NCI-H187 (cell line): ENCODE results near the gene DAZAP1.

ENCODE experiments used
- DNase-seq, 2 experiments: peaks; one replicate each; lab custom pipeline; 2025; lab: John Stamatoyannopoulos, UW

The DAZAP1 gene

GRCh38 chr19:1459479-1459878 is 52.1 kb downstream of the DAZAP1 start:
- no peak for DNase-seq

DNA sequence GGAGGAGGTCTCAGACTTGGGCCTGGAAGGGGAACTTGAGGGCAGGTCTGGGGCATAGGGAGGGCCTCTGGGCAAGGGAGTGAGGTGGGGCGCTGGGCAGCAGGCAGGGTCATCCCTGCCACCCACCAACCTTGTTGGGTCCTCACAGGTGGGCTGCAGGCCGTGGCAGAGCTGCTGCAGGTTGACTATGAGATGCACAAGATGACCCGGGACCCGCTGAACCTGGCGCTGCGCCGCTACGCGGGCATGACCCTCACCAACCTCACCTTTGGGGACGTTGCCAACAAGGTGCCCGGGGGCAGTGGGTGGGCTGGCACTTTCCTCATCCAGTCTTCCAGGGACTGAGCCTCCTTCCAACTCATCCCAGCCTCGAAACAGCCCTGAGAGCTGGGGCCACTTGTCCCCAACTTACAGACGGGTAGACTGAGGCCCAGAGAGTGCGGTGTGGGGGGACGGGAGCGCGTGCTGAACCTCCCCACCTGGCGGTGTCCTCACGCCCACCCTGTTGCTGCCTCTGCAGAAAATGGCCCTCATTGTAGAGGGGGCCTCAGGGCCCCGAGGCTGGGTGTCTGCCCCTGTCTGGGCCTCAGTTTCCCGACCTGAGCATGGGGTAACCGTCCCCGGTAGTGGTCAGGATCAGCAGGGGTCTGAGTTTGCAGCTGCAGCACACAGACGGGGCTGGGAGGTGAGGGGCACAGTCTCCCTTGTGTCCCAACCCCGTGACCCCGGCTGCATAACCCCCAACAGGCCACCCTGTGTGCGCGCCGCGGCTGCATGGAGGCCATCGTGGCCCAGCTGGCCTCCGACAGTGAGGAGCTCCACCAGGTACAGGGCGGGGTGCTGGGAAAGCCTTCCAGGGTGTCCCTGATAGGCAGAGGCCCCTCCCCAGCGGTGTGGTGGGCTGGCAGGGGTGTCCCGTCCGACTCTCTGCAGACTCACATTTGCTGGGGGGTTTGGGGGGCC is 52.9 kb downstream of the DAZAP1 start:
- no peak for DNase-seq

- DNase-seq, result no peak
These were observed 54.5 kb downstream of the DAZAP1 start for GRCh38 chr19:1461862-1462261.

- no peak for DNase-seq
These were observed 58.0 kb downstream of the DAZAP1 start for GRCh38 chr19:1465191-1466016.

- DNase-seq, result no peak
These were observed 58.7 kb downstream of the DAZAP1 start for GRCh38 chr19:1466018-1466460.

- DNase-seq, result no peak
These were observed 59.3 kb downstream of the DAZAP1 start for GRCh38 chr19:1466461-1467214.

DNA sequence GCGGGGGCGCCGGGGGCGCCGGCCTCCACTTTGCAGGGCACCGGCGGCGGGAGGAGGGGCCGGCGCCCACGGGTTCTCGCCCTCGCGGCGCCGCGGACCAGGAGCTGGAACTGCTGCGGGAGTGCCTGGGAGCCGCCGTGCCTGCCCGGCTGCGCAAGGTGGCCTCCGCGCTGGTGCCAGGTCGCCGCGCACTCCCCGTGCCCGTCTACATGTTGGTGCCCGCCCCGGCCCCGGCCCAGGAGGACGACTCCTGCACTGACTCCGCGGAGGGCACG is 59.8 kb downstream of the DAZAP1 start:
- DNase-seq, result no peak

DNA sequence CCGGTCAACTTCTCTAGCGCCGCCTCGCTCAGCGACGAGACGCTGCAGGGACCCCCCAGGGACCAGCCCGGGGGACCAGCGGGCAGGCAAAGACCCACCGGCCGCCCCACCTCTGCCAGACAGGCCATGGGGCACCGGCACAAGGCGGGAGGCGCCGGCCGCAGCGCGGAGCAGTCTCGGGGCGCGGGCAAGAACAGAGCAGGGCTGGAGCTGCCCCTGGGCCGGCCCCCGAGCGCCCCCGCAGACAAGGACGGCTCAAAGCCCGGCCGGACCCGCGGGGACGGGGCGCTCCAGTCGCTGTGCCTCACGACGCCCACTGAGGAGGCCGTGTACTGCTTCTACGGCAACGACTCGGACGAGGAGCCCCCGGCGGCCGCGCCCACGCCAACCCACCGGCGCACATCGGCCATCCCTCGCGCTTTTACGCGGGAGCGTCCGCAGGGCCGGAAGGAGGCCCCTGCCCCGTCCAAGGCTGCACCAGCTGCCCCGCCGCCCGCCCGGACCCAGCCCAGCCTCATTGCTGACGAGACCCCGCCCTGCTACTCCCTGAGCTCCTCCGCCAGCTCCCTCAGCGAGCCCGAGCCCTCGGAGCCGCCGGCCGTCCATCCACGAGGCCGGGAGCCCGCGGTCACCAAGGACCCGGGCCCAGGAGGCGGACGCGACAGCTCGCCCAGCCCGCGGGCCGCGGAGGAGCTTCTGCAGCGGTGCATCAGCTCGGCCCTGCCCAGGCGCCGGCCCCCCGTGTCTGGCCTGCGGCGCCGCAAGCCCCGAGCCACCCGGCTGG is 60.3 kb downstream of the DAZAP1 start:
- DNase-seq, result no peak

GRCh38 chr19:1468274-1468820 is 61.0 kb downstream of the DAZAP1 start:
- no peak for DNase-seq

DNA sequence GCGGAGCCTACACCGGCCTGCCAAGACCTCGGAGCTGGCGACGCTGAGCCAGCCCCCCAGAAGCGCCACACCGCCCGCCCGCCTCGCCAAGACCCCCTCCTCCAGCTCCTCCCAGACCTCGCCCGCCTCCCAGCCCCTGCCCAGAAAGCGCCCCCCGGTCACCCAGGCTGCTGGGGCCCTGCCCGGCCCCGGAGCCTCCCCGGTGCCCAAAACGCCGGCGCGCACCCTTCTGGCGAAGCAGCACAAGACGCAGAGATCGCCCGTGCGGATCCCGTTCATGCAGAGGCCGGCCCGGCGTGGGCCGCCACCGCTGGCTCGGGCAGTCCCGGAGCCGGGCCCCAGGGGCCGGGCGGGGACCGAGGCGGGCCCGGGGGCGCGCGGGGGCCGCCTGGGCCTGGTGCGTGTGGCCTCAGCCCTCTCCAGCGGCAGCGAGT is 61.5 kb downstream of the DAZAP1 start:
- no peak for DNase-seq

DNA sequence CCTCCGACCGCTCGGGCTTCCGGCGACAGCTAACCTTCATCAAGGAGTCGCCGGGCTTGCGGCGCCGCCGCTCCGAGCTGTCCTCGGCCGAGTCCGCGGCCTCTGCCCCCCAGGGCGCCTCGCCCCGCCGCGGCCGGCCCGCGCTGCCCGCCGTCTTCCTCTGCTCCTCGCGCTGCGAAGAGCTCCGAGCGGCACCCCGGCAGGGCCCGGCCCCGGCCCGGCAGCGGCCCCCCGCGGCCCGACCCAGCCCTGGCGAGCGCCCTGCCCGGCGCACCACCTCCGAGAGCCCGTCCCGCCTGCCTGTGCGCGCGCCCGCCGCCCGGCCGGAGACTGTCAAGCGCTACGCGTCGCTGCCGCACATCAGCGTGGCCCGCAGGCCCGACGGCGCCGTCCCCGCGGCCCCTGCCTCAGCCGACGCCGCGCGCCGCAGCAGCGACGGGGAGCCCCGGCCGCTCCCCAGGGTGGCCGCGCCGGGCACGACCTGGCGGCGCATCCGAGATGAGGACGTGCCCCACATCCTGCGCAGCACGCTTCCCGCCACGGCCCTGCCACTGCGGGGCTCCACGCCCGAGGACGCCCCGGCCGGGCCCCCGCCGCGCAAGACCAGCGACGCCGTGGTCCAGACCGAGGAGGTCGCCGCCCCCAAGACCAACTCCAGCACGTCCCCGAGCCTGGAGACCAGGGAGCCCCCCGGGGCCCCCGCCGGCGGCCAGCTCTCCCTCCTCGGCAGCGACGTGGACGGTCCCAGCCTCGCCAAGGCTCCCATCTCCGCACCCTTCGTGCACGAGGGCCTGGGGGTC is 62.1 kb downstream of the DAZAP1 start:
- no peak for DNase-seq

DNA sequence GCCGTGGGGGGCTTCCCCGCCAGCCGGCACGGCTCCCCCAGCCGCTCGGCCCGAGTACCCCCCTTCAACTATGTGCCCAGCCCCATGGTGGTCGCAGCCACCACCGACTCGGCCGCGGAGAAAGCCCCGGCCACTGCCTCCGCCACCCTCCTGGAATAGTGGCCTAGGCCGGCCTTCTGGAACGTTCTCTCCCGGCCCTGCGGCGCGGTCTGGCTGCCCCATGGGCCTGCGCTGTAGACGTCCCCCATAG is 62.6 kb downstream of the DAZAP1 start:
- no peak for DNase-seq

DNA sequence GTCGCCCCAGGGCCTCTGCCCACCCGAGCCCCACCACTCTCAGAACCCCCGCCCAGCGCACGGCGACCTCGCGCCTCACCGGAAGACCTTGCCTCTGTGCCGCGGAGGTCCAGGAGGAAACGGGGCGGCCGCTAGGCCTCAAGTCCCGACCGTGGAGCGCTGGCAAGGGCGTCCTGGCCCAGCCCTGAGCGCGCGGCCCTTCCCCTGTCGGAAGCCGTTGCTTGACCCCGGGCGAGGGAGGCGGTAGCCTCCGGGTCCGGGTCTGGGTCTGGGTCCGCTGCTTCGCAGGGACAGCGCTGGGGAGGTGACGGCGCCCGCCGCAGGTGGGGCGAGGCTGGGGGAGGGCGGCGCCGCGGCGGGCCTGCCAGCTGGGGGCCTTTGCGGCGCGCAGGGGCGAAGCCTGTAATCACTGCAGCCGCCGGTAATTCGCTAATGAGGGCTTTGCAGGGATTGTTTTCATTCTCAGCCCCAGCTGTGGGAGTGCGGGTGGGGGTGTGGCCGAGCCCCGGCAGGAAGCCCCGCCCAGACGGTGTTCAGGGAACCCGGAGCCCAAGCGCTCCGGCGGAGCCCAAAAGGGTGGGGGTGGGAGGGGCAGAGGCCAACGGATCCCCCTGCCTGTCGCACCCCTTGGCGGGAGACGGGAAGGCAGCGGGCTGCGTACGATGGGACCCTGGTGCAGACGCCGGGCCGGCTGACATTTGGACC is 63.1 kb downstream of the DAZAP1 start:
- DNase-seq, result no peak

DNA sequence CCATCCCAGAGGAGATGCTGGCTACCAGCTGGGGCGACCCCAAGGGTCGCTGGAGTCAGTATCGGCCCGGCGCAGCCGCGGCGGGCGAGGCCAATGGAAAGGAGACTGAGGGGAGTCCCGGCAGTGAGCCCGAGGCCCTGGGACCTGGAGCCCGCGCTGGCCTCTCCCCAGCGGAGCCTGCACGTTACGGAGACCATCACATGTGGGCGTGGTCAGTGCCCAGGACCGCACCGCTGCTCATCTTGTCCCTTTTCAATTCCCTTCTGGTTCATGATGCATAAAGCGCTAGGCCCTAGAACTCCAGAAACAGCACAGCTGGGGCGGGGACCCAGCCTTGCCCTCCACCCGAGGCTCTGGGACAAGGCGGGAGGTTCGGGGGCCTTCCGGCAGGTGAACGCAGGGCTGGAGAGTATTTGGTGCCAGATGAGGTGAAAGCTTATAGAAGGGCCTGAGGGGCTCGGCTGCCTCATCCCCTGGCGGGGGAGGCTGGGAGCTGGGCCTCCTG is 63.7 kb downstream of the DAZAP1 start:
- no peak for DNase-seq

- no peak for DNase-seq
These were observed 64.3 kb downstream of the DAZAP1 start for GRCh38 chr19:1471515-1472160.

- DNase-seq, result no peak
These were observed 65.1 kb downstream of the DAZAP1 start for GRCh38 chr19:1472231-1473084.

DNA sequence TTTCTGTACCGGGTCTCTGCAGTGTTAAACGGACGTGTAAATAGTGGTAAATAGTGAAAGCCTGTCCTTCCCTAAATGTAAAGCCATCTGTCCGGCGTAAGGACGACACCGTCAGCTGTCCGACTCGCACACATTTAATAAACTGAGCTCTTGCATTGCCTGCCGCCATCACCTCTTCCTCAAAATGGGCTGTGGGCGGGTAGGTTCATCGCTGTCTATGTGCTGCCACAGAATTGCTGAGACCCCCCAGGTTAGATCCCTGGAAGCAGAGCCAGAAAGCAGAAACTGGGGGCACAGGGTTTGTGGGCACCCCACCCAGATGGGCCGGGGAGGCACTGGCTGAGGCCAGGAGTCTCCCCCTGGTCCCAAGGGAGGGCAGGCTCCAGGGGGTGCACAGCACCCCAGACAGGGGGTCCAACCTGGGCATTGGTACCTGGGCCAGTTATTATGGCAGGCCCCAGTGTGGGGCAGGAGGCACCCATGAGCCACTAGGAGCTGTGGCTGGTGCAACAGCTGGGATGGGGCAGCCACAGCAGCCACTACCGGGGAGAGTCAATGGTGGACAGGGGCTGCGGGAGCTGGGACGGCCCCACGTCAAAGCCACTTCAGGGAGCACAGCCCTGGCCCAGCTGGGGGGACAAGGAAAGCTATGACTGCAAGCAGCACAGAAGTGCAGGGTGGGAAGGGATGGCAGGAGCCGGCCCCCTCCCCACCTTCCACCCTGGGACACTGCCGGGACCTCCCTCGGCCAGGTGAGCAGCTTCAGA is 65.9 kb downstream of the DAZAP1 start:
- no peak for DNase-seq
